Measurements from ENCODE around the gene PAK6.

The PAK6 gene

GRCh38 chr15:40238532-40239403 is at the start of gene PAK6:
Gene PAK6 (plus strand): TSS chr15:40239063. CDS start chr15:40264786, 25,723 bp downstream.
- no peak for DNase-seq (ENCODE audit: low read depth)

- no peak for DNase-seq (ENCODE audit: low read depth)
Measured at GRCh38 chr15:40190591-40190990, 48.3 kb upstream of the PAK6 start.

DNA sequence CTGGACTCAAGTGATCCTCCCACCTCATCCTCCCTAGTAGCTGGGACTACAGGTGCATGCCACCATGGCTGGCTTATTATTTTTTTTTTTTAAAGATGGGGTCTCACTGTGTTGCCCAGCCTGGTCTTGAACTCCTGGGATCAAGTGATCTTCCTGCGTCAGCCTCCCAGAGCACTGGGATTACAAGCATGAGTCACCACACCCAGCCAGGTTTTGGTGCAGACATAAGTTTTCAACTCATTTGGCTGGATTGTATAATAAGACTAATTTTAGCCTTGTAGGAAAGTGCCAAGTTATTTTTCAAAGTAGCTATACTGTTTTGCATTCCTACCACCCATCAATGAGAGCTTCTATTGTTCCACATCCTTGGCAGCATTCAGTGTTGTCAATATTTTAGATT is 45.9 kb upstream of the PAK6 start:
- no peak for DNase-seq (ENCODE audit: low read depth)

GRCh38 chr15:40197434-40197833 is 41.4 kb upstream of the PAK6 start:
- no peak for DNase-seq (ENCODE audit: low read depth)

GRCh38 chr15:40198355-40199085 is 40.3 kb upstream of the PAK6 start:
- DNase-seq (ENCODE audit: low read depth), result no peak

- DNase-seq (ENCODE audit: low read depth), result no peak
Measured at GRCh38 chr15:40204100-40204499, 34.8 kb upstream of the PAK6 start.

- no peak for DNase-seq (ENCODE audit: low read depth)
Measured at GRCh38 chr15:40217166-40217824, 21.6 kb upstream of the PAK6 start.

DNA sequence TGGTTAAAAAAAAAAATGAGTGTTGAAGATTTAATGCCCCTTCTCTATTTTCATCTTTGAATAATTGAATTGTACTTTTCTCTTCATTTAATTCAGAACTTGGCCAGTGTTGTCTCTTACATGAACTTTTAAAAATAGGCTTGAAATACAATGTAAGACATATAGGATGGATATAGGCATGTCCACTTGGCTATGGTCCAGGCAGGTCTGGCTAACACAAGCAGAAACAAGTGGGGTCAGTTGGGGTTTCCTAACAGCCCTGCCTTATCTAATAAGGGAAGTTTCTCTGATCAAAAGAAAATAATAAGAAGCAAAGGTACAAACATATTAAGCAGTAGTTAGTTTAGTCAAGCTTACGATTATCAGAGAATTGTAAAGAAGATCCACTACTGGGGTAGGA is 19.1 kb upstream of the PAK6 start:
- no peak for DNase-seq (ENCODE audit: low read depth)

GRCh38 chr15:40222131-40222530 is 16.7 kb upstream of the PAK6 start:
- no peak for DNase-seq (ENCODE audit: low read depth)

- no peak for DNase-seq (ENCODE audit: low read depth)
Measured at GRCh38 chr15:40226736-40227135, 12.1 kb upstream of the PAK6 start.

GRCh38 chr15:40229316-40229715 is 9.5 kb upstream of the PAK6 start:
- DNase-seq (ENCODE audit: low read depth), result no peak

DNA sequence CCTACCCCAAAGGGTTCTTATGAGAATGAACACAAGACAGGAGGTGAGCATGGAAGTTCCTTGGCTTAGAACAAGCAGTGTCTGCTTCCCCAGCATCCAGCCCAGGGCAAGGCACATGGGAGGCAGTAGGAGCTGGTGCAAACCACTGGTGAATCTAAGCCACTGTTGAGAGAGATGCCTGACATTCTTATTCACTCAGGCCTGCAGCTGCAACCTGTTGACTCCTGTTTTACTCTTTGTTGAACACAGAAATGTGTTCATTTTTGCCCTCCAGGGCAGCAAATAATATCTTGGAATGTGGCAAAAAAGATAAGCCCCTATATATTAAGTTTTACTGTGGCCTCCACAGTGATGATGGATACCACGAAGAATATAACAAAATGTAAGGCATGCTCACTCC is 8.9 kb upstream of the PAK6 start:
- DNase-seq (ENCODE audit: low read depth), result no peak

GRCh38 chr15:40232625-40233070 is 6.2 kb upstream of the PAK6 start:
- no peak for DNase-seq (ENCODE audit: low read depth)

GRCh38 chr15:40233727-40234577 is 4.9 kb upstream of the PAK6 start:
- no peak for DNase-seq (ENCODE audit: low read depth)

DNA sequence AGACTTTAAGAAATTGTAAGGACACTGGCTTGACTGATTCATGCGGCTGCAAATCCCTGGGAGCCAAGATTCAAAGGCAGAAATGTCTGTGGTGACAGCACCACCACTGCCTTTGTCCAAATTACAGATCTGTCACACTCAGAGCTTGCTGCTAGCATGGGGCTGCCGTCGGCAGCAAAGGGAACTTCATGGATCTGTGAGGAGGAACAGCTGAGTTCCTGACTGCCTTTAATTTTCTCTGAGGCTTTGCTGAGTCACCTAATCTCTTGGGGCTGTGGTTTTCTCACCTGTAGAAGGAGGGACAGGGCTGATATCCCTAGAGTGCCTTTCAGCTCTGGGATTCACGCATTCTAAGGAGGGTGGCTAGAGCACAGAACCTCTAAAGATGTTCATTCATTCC is 4.1 kb upstream of the PAK6 start:
- DNase-seq (ENCODE audit: low read depth), result no peak

- no peak for DNase-seq (ENCODE audit: low read depth)
Measured at GRCh38 chr15:40235201-40235885, 3.5 kb upstream of the PAK6 start.

- DNase-seq (ENCODE audit: low read depth), result no peak
Measured at GRCh38 chr15:40239404-40239692, 485 bp downstream of the PAK6 start.

DNA sequence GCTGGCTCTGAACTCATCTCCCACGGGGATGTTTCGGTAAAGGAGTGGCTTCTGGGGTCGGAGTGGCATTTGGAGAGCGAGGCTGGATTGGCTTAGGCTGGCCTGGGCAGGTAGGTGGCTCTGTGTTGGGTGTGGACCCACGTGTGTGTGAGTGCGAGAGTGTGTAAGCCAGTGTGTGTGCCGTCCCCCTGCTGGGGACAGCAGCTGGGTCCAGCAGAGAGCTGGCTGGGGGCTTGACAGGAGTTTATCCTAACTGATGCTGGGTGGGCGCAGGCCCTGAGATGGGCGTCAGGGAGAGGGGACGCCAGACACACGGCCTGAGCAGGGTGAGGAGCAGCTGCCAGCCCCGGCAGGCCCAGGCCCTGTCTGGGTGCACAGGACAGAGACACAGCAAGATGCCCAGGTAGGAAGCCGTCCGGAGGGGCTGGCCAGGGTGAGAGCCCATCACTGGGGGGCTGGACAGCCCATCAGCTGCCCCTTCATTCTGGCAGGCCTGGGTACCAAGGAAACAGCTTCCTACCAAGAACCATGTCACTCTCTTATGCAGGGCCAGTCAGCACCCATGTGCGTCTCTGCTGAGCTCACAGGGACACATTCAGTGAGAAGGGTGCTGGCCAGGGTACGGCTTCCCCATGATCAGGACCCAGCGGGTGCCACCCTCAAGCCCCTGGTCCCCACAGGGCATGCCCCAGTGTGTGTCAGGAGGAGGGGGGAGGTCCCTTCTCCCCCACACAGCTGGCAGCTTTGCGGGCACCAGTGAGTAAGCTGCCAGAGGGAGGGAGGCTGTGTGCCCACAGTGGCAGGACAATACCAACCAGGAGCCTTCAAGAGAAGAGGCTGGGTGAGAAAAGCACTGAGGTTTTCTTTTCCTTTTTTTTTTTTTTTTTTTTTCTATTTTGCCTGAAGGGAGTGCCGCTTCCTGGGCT is 1.1 kb downstream of the PAK6 start:
- no peak for DNase-seq (ENCODE audit: low read depth)

GRCh38 chr15:40240619-40241221 is 1.9 kb downstream of the PAK6 start:
- DNase-seq (ENCODE audit: low read depth), result no peak

Measured in activated T-cell treated with anti-CD3 and anti-CD28 coated beads for 1 hour (primary cell).